Measurements from ENCODE around the gene SH2B3. TPM values are rescaled to one million over a fixed set of nuclear protein-coding genes. Genes with fewer than 3 reads are reported as not detected.

SH2B3 gene
- 126 and 135 TPM in 2 replicates for total RNA-seq

DNA sequence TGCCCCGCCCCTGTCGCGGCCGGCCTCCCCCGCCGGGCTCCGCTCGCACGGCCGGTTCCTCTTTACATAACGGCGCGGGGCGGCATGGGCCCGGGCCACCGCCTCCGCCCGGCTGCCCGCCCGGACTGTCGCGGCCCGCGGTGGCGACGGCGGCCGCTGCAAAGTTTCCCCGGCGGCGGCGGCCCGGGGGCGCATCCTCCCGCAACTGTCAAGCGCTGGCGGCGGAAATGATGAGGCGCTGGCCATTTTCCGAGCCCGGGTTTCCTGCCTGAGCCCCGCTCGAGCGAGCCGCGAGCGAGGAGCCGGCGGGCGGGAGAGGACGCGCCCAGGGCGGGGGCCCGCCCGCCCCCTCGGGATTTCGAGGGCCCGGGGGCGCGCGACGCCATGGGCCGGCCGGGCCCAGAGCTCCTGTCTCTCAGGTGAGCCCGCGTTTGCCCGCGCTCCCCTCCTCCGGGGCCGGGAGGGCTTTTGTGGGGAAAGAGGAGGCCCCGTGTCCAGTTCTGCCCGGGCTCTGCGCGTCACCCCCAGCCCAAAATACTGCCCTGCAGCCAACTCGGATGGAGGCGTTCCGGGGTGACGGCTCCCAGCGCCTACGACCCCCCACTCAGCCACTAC, at the start of gene SH2B3:
Gene SH2B3, plus strand, starts transcription at position 65 of the 615 bp plus-strand sequence. CDS start 12,223 bp downstream, outside the sequence.

DNA sequence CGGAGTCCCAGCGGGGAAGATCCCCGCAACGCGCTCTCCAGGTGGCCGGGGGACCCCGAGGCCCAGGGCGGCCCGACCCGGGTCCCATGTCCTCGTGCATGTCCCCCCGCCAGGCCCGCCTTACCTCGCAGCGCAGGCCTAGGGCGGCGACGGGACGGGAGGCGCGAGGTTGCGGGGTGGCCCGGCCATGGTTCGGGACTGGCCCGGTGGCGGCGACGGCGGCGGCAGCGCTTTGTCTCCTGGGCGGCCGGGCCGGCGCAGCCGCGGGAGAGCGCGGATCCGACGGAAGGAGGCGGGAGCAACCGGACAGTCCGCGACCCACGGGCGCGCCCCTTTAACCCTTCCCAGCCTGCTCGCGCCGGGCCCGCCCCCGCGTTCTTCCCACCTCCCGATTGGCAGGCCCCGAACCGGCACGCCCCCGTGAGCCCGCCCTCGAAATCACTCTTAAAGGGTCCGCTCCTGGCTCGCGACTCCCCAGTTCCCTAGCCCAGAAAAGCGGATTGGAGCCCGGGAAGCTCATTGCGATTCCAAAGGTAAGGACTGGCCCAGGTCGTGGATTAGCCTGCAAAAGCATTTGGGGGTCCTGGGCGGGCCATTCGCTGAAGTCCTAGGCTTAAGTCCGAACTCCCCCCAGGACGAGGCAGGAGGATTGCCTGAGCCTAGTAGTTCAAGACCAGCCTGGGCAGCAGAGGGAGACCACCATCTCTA, 36.8 kb upstream of the SH2B3 start, which contains the start of gene PHETA1:
Gene PHETA1, minus strand, starts transcription at position 308 of the 708 bp plus-strand sequence. CDS start 5,668 bp downstream, outside the sequence.

Other genes with a start within 250 kb of the SH2B3 start
- 9.5 and 11.4 TPM in 2 replicates for gene PHETA1, start 36.8 kb upstream of the SH2B3 start, total RNA-seq
- 11.0 and 20.6 TPM in 2 replicates for gene ATXN2, start 193.4 kb downstream of the SH2B3 start, total RNA-seq